ENCODE results near the gene RNF149. TPM values are rescaled to one million over a fixed set of nuclear protein-coding genes. Genes with fewer than 3 reads are reported as not detected.

The RNF149 gene
- total RNA-seq, 4 donors from 2014 or later: 17.4 to 105 (median 82.0) TPM

DNA sequence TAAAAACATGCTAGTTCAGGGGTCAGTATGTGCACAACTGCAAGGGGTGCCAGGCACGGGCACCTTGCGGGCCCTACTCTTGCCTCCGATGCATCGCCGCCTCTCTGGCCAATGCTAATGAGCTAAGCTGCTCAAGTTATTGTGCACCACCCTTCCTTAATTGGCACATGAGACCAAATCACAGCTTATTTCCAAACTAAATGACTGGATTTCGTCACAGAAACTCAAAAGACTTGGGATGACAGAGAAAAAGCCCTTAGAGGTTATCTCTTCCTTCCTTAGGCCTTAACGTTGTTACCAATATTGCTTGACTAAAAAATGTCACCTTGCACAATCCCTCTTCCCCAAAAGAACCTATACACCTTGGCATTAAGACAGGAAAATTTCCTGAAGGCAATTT lies 7.7 kb downstream of the RNF149 start:
- Histone ChIP-seq H3K9me3 (no peaks in the 10 kb centered on the region), H3K27me3 (no peaks in the 10 kb centered on the region), H3K4me1 (peaks cover 0 to 5% of the 10 kb centered on the region in 2 donors), H3K4me3 (no peak overlapping the region), H3K36me3 (no peaks in the 10 kb centered on the region), H3K27ac (no peak overlapping the region)
- no peak for DNase-seq
- intact Hi-C loops (cut with DNase I; ENCODE audit: low total_unique reads): no loop called here
- TF ChIP-seq, protein P1, sequence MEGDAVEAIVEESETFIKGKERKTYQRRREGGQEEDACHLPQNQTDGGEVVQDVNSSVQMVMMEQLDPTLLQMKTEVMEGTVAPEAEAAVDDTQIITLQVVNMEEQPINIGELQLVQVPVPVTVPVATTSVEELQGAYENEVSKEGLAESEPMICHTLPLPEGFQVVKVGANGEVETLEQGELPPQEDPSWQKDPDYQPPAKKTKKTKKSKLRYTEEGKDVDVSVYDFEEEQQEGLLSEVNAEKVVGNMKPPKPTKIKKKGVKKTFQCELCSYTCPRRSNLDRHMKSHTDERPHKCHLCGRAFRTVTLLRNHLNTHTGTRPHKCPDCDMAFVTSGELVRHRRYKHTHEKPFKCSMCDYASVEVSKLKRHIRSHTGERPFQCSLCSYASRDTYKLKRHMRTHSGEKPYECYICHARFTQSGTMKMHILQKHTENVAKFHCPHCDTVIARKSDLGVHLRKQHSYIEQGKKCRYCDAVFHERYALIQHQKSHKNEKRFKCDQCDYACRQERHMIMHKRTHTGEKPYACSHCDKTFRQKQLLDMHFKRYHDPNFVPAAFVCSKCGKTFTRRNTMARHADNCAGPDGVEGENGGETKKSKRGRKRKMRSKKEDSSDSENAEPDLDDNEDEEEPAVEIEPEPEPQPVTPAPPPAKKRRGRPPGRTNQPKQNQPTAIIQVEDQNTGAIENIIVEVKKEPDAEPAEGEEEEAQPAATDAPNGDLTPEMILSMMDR (IDR thresholded peaks at IDR 0.05): no peak
- no peak for TF ChIP-seq POLR2A (IDR thresholded peaks at IDR 0.05)

DNA sequence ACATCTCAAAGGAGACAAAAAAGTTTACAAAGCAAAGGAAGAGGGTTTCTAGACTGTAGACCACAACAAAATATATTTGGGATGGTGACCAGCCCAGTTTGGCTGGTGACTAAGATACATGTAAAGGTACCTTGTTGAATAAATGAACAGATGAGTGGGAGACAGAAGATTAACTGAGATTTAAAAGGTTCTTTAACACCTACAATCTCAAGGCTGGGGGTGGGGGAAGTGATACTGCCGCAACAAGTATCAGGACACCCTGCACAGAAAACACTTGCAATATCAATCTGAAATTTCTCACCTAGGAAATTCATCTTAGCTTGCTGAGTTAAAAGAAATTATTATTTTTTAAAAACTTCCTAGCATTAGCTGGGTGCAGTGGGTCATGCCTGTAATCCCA lies 8.3 kb downstream of the RNF149 start:
- H3K4me1 ChIP-seq: peaks cover 0 to 5% of the 10 kb centered on the region in 2 donors
- intact Hi-C loops (cut with DNase I; ENCODE audit: low total_unique reads): no loop called here
- no peak overlapping the region for H3K27ac ChIP-seq
- DNase-seq: no peak
- no peaks in the 10 kb centered on the region for H3K9me3 ChIP-seq
- no peak for TF ChIP-seq POLR2A (IDR thresholded peaks at IDR 0.05)
- TF ChIP-seq, protein P1 (IDR thresholded peaks at IDR 0.05): no peak
- no peak overlapping the region for H3K4me3 ChIP-seq
- H3K27me3 ChIP-seq: no peaks in the 10 kb centered on the region
- no peaks in the 10 kb centered on the region for H3K36me3 ChIP-seq

DNA sequence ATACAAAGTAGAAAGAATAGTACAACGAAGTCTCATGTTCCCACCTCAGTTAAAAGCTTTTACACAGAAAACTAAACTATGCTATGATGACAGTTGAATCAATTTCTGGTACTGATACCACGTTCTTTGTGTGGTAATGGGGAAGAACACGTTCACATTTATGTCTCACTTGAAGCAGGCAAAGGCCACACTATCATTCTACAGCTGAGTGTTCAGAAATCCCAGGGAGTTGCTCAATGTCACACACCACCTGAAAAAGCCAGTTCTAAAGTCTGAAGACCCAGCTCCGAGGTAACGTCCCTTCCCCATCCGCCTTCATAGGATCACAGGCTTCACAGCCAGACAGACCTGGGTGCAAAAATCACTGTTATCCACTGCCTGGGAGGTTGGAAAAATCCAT lies 8.9 kb downstream of the RNF149 start:
- H3K4me1 ChIP-seq: peaks cover 0 to 5% of the 10 kb centered on the region in 2 donors
- no peak for TF ChIP-seq POLR2A (IDR thresholded peaks at IDR 0.05)
- TF ChIP-seq, protein P1 (IDR thresholded peaks at IDR 0.05): no peak
- intact Hi-C loops (cut with DNase I; ENCODE audit: low total_unique reads): no loop called here
- DNase-seq: no peak
- H3K27me3 ChIP-seq: no peaks in the 10 kb centered on the region
- H3K27ac ChIP-seq: no peak overlapping the region
- no peak overlapping the region for H3K4me3 ChIP-seq
- H3K9me3 ChIP-seq: no peaks in the 10 kb centered on the region
- H3K36me3 ChIP-seq: no peaks in the 10 kb centered on the region

DNA sequence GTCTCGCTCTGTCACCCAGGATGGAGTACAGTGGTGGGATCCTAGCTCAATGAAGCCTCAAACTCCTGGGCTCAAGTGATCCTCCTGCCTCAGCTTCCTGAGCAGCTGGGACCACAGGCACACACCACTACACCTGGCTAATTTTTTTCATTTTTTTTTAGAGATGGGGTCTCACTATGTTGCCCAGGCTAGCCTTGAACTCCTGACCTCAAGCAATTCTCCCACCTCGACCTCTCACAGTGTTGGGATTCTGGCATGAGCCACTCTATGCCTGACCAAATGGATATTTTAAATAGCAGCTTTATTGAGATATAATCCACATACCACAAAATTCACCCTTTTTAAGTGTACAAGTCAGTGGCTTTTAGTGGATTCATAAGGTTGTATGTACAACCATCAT lies 11.1 kb downstream of the RNF149 start:
- TF ChIP-seq, protein P1 (IDR thresholded peaks at IDR 0.05): no peak
- TF ChIP-seq POLR2A (IDR thresholded peaks at IDR 0.05): no peak
- H3K9me3 ChIP-seq: no peaks in the 10 kb centered on the region
- H3K4me3 ChIP-seq: no peak overlapping the region
- H3K27ac ChIP-seq: no peak overlapping the region
- intact Hi-C loops (cut with DNase I; ENCODE audit: low total_unique reads): no loop called here
- H3K4me1 ChIP-seq: no peaks in the 10 kb centered on the region
- H3K36me3 ChIP-seq: no peaks in the 10 kb centered on the region
- H3K27me3 ChIP-seq: no peaks in the 10 kb centered on the region
- DNase-seq: no peak

DNA sequence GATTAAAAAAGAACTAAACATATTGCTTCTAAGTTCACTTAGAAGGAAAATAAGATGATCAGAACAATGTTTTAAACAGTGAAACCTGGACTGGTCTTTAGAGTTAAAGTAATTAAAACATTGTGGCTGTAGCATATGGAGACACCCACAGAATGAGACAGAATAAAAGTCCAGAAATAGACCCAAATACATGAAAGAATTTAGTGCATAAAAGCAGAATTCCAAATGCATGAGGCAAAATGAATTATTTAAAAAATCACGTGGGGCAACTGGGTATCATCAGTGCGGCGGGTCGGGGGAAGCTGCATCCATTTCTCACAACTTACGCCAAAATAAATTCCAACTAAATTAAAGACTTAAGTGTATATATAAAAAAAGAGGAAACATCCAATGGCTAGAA lies 12.1 kb downstream of the RNF149 start:
- DNase-seq: no peak
- no peaks in the 10 kb centered on the region for H3K4me1 ChIP-seq
- H3K9me3 ChIP-seq: no peaks in the 10 kb centered on the region
- TF ChIP-seq POLR2A (IDR thresholded peaks at IDR 0.05): no peak
- TF ChIP-seq, protein P1 (IDR thresholded peaks at IDR 0.05): no peak
- no peak overlapping the region for H3K4me3 ChIP-seq
- H3K27ac ChIP-seq: no peak overlapping the region
- no peaks in the 10 kb centered on the region for H3K27me3 ChIP-seq
- H3K36me3 ChIP-seq: no peaks in the 10 kb centered on the region
- intact Hi-C loops (cut with DNase I; ENCODE audit: low total_unique reads): no loop called here
